CD4-positive, alpha-beta T cell (primary cell): Measurements from ENCODE around the gene FAM120B. TPM values are rescaled to one million over a fixed set of nuclear protein-coding genes. Genes with fewer than 3 reads are reported as not detected.
A peak's percentile ranks its signal among the peaks of the same experiment; 100 is the strongest.
"Not testable (repeated sequence)": the region's sequence is repeated elsewhere in the genome, so short reads cannot be mapped to it uniquely, and the experiment has no call there.

Source experiments
- ATAC-seq: fragments of 200-7000 bp; cut with Tn5 transposase; one replicate; pipeline ENCODE4 v1.10.0; 2022; ENCODE audit warnings: mild to moderate bottlenecking; ENCODE audit not compliant: poor library complexity
- CTCF ChIA-PET: fragments of 350-600 bp; sonication (Branson Sonifier 250); formaldehyde crosslinking; loops from one replicate; lab custom pipeline; 2021; ENCODE audit warnings: antibody characterized with exemption, inconsistent platforms; lab: Charles Lee
- POLR2A ChIA-PET: fragments of 350-600 bp; sonication (Branson Sonifier 250); formaldehyde crosslinking; loops from one replicate; lab custom pipeline; 2021; ENCODE audit warnings: antibody characterized with exemption, inconsistent platforms; lab: Charles Lee
- DNase-seq, 14 experiments: peaks; one replicate each; pipeline ENCODE4 v3.0.0-alpha.2; 2013 to 2020; ENCODE audit warnings: mixed read lengths in 2 of 14
- H3K27ac ChIP-seq, 2 donors: one replicate each; pipeline versions ENCODE4 v1.5.1 to v1.7.0; 2013; ENCODE audit warnings: low read length in 2 of 2, low read depth in 1 of 2, mild to moderate bottlenecking in 1 of 2
- H3K27me3 ChIP-seq, 2 experiments: 1 replicate in 1 of 2; 2 replicates in 1 of 2; pipeline versions ENCODE4 v1.6.1 to v1.7.0; 2013; ENCODE audit warnings: low read length in 2 of 2, control low read depth in 1 of 2, mild to moderate bottlenecking in 1 of 2, moderate library complexity in 1 of 2; ENCODE audit not compliant: insufficient read depth in 2 of 2, control insufficient read depth in 1 of 2
- H3K36me3 ChIP-seq: one replicate; pipeline ENCODE4 v1.6.1; 2013; ENCODE audit warnings: low read length, control low read depth; ENCODE audit not compliant: insufficient read depth
- H3K4me1 ChIP-seq: one replicate; pipeline ENCODE4 v1.6.1; 2013; ENCODE audit warnings: low read length, control low read depth; ENCODE audit not compliant: insufficient read depth
- H3K4me3 ChIP-seq: one replicate; pipeline ENCODE4 v1.5.1; 2013; ENCODE audit warnings: mild to moderate bottlenecking, low read length, moderate library complexity
- H3K9me3 ChIP-seq, 2 experiments: 1 replicate in 1 of 2; 2 replicates in 1 of 2; pipeline versions ENCODE4 v1.6.1 to v1.7.0; 2013; ENCODE audit warnings: low read length in 2 of 2, mild to moderate bottlenecking in 2 of 2, control low read depth in 1 of 2, moderate library complexity in 1 of 2; ENCODE audit not compliant: control insufficient read depth in 1 of 2, insufficient read depth in 1 of 2
- H3K27ac Mint-ChIP-seq: one replicate; pipeline ENCODE4 v1.8.0; 2020; ENCODE audit warnings: mixed read lengths
- H3K27me3 Mint-ChIP-seq: one replicate; pipeline ENCODE4 v1.8.0; 2021; ENCODE audit warnings: mixed read lengths
- H3K36me3 Mint-ChIP-seq: one replicate; pipeline ENCODE4 v1.8.0; 2021; ENCODE audit warnings: low read depth, mixed read lengths
- H3K4me1 Mint-ChIP-seq: one replicate; pipeline ENCODE4 v1.8.0; 2021; ENCODE audit warnings: low read depth, mixed read lengths
- H3K4me3 Mint-ChIP-seq: one replicate; pipeline ENCODE4 v1.8.0; 2020; ENCODE audit warnings: mild to moderate bottlenecking, mixed read lengths
- H3K9me3 Mint-ChIP-seq: one replicate; pipeline ENCODE4 v1.8.0; 2020; ENCODE audit warnings: mixed read lengths
- intact Hi-C, 2 experiments: fragments of 100-400 bp; cut with DNase I in 1 of 2; cut with micrococcal nuclease in 1 of 2; formaldehyde crosslinking; loops; one replicate each; pipeline versions ENCODE4 v1.15.1 to v1.9.0; 2023 to 2025; cut with DNase I, micrococcal nuclease
- total RNA-seq, 174 experiments: library from RNA in 2 of 174; stranded (reverse) in 2 of 174; gene quantifications; one replicate each; pipeline ENCODE4 v1.2.3 and lab custom pipeline; 2021 to 2026
- TF ChIP-seq, protein P1 (sequence below): fragments of 200-600 bp; IDR thresholded peaks from one replicate; pipeline ENCODE4 v1.8.0; 2022; ENCODE audit warnings: antibody characterized with exemption, mild to moderate bottlenecking

Gene FAM120B
- total RNA-seq, 2 experiments from 2014 or later: 24.1 to 26.7 TPM

DNA sequence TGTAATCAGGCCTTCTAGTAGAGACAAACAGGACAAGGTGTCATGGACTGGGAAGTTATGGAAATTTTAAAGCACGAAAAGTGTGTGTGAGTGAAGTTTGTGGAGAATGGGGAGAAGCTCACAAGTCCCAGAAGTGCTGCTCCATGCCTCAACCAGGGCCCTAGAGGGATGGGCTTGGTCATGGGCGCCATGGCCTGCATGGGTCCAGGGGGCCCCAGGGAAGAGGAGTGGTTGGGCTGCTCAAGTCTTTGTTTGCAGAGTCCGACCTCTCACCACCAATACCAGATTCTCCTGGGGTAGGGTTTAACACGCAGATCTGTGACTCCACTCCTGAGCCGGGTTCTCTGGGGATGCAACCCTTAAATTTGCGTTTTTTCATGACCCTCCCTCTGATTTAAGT lies 88.4 kb downstream of the FAM120B start:
- Mint-ChIP-seq H3K36me3 (peaks cover 72% of the 10 kb centered on the region), H3K9me3 (no peaks in the 10 kb centered on the region), H3K27me3 (no peaks in the 10 kb centered on the region), H3K4me3 (no peak overlapping the region), H3K27ac (no peak overlapping the region), H3K4me1 (no peaks in the 10 kb centered on the region)
- no peak overlapping the region for H3K27ac ChIP-seq
- peaks cover 0 to 8% of the 10 kb centered on the region in 2 experiments for H3K9me3 ChIP-seq
- DNase-seq (no peak), ATAC-seq (no peak)
- H3K27me3 ChIP-seq: no peaks in the 10 kb centered on the region
- ChIA-PET CTCF (no interaction called here), POLR2A (no interaction called here)
- H3K36me3 ChIP-seq: peaks cover 72% of the 10 kb centered on the region
- H3K4me1 ChIP-seq: no peaks in the 10 kb centered on the region
- intact Hi-C loops: no loop called here
- H3K4me3 ChIP-seq: no peak overlapping the region
- TF ChIP-seq, protein P1, sequence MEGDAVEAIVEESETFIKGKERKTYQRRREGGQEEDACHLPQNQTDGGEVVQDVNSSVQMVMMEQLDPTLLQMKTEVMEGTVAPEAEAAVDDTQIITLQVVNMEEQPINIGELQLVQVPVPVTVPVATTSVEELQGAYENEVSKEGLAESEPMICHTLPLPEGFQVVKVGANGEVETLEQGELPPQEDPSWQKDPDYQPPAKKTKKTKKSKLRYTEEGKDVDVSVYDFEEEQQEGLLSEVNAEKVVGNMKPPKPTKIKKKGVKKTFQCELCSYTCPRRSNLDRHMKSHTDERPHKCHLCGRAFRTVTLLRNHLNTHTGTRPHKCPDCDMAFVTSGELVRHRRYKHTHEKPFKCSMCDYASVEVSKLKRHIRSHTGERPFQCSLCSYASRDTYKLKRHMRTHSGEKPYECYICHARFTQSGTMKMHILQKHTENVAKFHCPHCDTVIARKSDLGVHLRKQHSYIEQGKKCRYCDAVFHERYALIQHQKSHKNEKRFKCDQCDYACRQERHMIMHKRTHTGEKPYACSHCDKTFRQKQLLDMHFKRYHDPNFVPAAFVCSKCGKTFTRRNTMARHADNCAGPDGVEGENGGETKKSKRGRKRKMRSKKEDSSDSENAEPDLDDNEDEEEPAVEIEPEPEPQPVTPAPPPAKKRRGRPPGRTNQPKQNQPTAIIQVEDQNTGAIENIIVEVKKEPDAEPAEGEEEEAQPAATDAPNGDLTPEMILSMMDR: no peak

DNA sequence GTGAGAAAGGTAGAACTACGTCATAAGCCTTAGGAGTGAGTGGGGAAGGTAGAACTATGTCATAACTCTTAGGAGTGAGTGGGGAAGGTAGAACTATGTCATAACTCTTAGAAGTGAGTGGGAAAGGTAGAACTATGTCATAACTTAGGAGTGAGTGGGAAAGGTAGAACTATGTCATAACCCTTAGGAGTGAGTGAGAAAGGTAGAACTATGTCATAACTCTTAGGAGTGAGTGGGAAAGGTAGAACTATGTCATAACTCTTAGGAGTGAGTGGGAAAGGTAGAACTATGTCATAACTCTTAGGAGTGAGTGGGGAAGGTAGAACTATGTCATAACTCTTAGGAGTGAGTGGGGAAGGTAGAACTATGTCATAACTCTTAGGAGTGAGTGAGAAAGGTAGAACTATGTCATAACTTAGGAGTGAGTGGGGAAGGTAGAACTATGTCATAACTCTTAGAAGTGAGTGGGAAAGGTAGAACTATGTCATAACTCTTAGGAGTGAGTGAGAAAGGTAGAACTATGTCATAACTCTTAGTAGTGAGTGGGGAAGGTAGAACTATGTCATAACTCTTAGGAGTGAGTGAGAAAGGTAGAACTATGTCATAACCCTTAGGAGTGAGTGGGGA lies 92.3 kb downstream of the FAM120B start:
- H3K9me3 Mint-ChIP-seq, intact Hi-C loops, H3K27me3 ChIP-seq, CTCF ChIA-PET, H3K27ac ChIP-seq, POLR2A ChIA-PET, H3K9me3 ChIP-seq, H3K27ac Mint-ChIP-seq, ATAC-seq, H3K4me1 ChIP-seq, H3K27me3 Mint-ChIP-seq, H3K4me1 Mint-ChIP-seq, H3K4me3 Mint-ChIP-seq, H3K4me3 ChIP-seq, DNase-seq: not testable (repeated sequence)
- peaks cover 72% of the 10 kb centered on the region for H3K36me3 Mint-ChIP-seq
- H3K36me3 ChIP-seq: peaks cover 79% of the 10 kb centered on the region

GRCh38 chr6:170399955-170400558 lies 93.5 kb downstream of the FAM120B start:
- H3K9me3 ChIP-seq, DNase-seq, H3K4me3 Mint-ChIP-seq, H3K4me1 ChIP-seq, CTCF ChIA-PET, H3K27me3 ChIP-seq, H3K4me1 Mint-ChIP-seq, H3K4me3 ChIP-seq, H3K27me3 Mint-ChIP-seq, POLR2A ChIA-PET, H3K27ac ChIP-seq, ATAC-seq, H3K9me3 Mint-ChIP-seq, intact Hi-C loops, H3K27ac Mint-ChIP-seq: not testable (repeated sequence)
- peaks cover 76% of the 10 kb centered on the region for H3K36me3 Mint-ChIP-seq
- H3K36me3 ChIP-seq: peaks cover 81% of the 10 kb centered on the region

GRCh38 chr6:170402318-170403040 lies 95.9 kb downstream of the FAM120B start:
- POLR2A ChIA-PET: no interaction called here
- ATAC-seq: no peak
- intact Hi-C loops: no loop called here

More at GRCh38 chr6:170402318-170403040, 95.9 kb downstream of the FAM120B start:
- CTCF ChIA-PET: no interaction called here
- TF ChIP-seq, protein P1: no peak
- peaks cover 68% of the 10 kb centered on the region for H3K36me3 ChIP-seq
- Mint-ChIP-seq H3K4me3 (no peak overlapping the region), H3K9me3 (no peaks in the 10 kb centered on the region), H3K27me3 (no peaks in the 10 kb centered on the region), H3K36me3 (peaks cover 74% of the 10 kb centered on the region), H3K27ac (peak overlapping the region; percentile 37), H3K4me1 (no peaks in the 10 kb centered on the region)
- no peaks in the 10 kb centered on the region for H3K27me3 ChIP-seq
- no peaks in the 10 kb centered on the region for H3K4me1 ChIP-seq
- H3K9me3 ChIP-seq: no peaks in the 10 kb centered on the region
- H3K27ac ChIP-seq: no peak overlapping the region
- DNase-seq: no peak
- no peak overlapping the region for H3K4me3 ChIP-seq
